GM19035 (cell line): ENCODE data around the gene C17orf50.

Experiments used
- ATAC-seq: cut with Tn5 transposase; IDR thresholded peaks from one replicate; pipeline ENCODE4 v1.9.1; 2021; ENCODE audit not compliant: unreplicated experiment

The C17orf50 gene

GRCh38 chr17:35809855-35810461 lies 49.3 kb downstream of the C17orf50 start:
- ATAC-seq, result no peak

GRCh38 chr17:35811759-35812158 lies 51.1 kb downstream of the C17orf50 start:
- ATAC-seq, result no peak

GRCh38 chr17:35812456-35812855 lies 51.8 kb downstream of the C17orf50 start:
- no peak for ATAC-seq
